Smooth muscle cell (in vitro differentiated cells): Measurements from ENCODE around the gene RCAN3. TPM values are rescaled to one million over a fixed set of nuclear protein-coding genes. Genes with fewer than 3 reads are reported as not detected.
"Not testable (repeated sequence)": the region's sequence is repeated elsewhere in the genome, so short reads cannot be mapped to it uniquely, and the experiment has no call there.

Experiments
- DNase-seq: peaks from one replicate; lab custom pipeline; 2025; ENCODE audit not compliant: unreplicated experiment; lab: John Stamatoyannopoulos, UW
- H2AFZ ChIP-seq: fragments of 200-600 bp; sonication (generic); 2 replicates; pipeline ENCODE4 v1.6.0; 2016; ENCODE audit warnings: antibody characterized with exemption, low read depth, mild to moderate bottlenecking
- H3F3A ChIP-seq: fragments of 200-600 bp; sonication (generic); 2 replicates; pipeline ENCODE4 v1.6.0; 2017; ENCODE audit warnings: antibody characterized with exemption, low read depth
- H3K27ac ChIP-seq: fragments of 200-600 bp; sonication (generic); 2 replicates; pipeline ENCODE4 v1.5.1; 2016; ENCODE audit warnings: low read depth, mild to moderate bottlenecking
- H3K27me3 ChIP-seq: fragments of 200-600 bp; sonication (generic); 2 replicates; pipeline ENCODE4 v1.6.1; 2016; ENCODE audit warnings: low read depth, mild to moderate bottlenecking
- H3K36me3 ChIP-seq: fragments of 200-600 bp; sonication (generic); 2 replicates; pipeline ENCODE4 v1.5.1; 2016; ENCODE audit warnings: low read depth
- H3K4me1 ChIP-seq: fragments of 200-600 bp; sonication (generic); 2 replicates; pipeline ENCODE4 v1.5.1; 2016; ENCODE audit warnings: low read depth
- H3K4me2 ChIP-seq: fragments of 200-600 bp; sonication (generic); 2 replicates; pipeline ENCODE4 v1.6.0; 2016; ENCODE audit warnings: mild to moderate bottlenecking
- H3K4me3 ChIP-seq: fragments of 200-600 bp; sonication (generic); 2 replicates; pipeline ENCODE4 v1.5.1; 2016; ENCODE audit warnings: mild to moderate bottlenecking
- H3K79me2 ChIP-seq: fragments of 200-600 bp; sonication (generic); 2 replicates; pipeline ENCODE4 v1.6.0; 2016; ENCODE audit warnings: low read depth, mild to moderate bottlenecking
- H3K9ac ChIP-seq: fragments of 200-600 bp; sonication (generic); 2 replicates; pipeline ENCODE4 v1.6.0; 2016; ENCODE audit warnings: low read depth
- H3K9me3 ChIP-seq: fragments of 200-600 bp; sonication (generic); replicated peaks from 2 replicates; pipeline ENCODE4 v1.5.1; 2016; ENCODE audit warnings: low read depth
- H4K20me1 ChIP-seq: fragments of 200-600 bp; sonication (generic); 2 replicates; pipeline ENCODE4 v1.6.0; 2016; ENCODE audit warnings: low read depth
- WGBS: methylation state at CpG from one replicate; pipeline ENCODE4 v1.1.7; 2016; ENCODE audit warnings: low lambda C conversion rate; 5-methylcytosine and 5-hydroxymethylcytosine counted together
- polyA plus RNA-seq: library from polyadenylated mRNA; unstranded; fragments of >200 nt; fragmentation: Nextera tagmentation; extraction: Ambion mirVana; gene quantifications from 2 replicates; pipeline ENCODE4 v1.2.1, GENCODE V29; 2016
- total RNA-seq: library from RNA; depleted of rRNA; stranded (reverse); fragments of >200 nt; gene quantifications from 2 replicates; pipeline ENCODE4 v1.2.3, GENCODE V29; 2014
- TF ChIP-seq, protein P1 (sequence below): fragments of 200-600 bp; sonication (generic); IDR thresholded peaks from 2 replicates; pipeline ENCODE4 v1.5.1; 2017; ENCODE audit warnings: borderline replicate concordance, mild to moderate bottlenecking, antibody characterized with exemption; ENCODE audit not compliant: insufficient read depth, poor library complexity, severe bottlenecking

RCAN3 gene
- total and polyA plus RNA-seq, 2 experiments from 2014 or later, result 4.5 to 20.0 TPM

DNA sequence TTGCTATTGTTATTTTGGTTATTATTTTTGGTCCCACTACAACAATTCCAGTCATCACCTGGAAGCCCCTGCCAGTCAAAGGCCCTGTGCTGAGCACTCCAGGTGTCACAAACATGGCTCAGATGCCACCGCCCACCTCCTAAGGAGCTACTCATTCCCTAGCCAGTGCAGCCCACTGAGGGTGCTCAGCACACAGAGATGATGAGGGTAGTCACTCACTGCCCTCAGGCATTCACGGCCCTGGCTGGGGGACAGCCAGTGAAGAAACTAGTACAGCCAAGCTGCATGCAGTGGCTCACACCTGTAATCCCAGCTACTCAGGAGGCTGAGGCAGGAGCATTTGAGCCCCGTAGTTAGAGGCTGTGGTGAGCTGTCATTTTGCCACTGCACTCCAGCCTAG is 44.8 kb upstream of the RCAN3 start:
- H2AFZ ChIP-seq, result no peak overlapping the region
- TF ChIP-seq, protein P1, sequence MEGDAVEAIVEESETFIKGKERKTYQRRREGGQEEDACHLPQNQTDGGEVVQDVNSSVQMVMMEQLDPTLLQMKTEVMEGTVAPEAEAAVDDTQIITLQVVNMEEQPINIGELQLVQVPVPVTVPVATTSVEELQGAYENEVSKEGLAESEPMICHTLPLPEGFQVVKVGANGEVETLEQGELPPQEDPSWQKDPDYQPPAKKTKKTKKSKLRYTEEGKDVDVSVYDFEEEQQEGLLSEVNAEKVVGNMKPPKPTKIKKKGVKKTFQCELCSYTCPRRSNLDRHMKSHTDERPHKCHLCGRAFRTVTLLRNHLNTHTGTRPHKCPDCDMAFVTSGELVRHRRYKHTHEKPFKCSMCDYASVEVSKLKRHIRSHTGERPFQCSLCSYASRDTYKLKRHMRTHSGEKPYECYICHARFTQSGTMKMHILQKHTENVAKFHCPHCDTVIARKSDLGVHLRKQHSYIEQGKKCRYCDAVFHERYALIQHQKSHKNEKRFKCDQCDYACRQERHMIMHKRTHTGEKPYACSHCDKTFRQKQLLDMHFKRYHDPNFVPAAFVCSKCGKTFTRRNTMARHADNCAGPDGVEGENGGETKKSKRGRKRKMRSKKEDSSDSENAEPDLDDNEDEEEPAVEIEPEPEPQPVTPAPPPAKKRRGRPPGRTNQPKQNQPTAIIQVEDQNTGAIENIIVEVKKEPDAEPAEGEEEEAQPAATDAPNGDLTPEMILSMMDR, result no peak
- no peak overlapping the region for H3K27ac ChIP-seq
- H3K4me3 ChIP-seq, result no peak overlapping the region
- no peak overlapping the region for H3K4me2 ChIP-seq
- no peaks in the 10 kb centered on the region for H3K4me1 ChIP-seq
- DNase-seq, result no peak
- no peaks in the 10 kb centered on the region for H3K27me3 ChIP-seq
- no peaks in the 10 kb centered on the region for H3K9me3 ChIP-seq
- H4K20me1 ChIP-seq, result no peaks in the 10 kb centered on the region
- 86% methylated on average over 3 of the region's 3 CpGs for WGBS
- H3K9ac ChIP-seq, result no peak overlapping the region
- H3K79me2 ChIP-seq, result no peaks in the 10 kb centered on the region
- H3F3A ChIP-seq, result no peaks in the 10 kb centered on the region
- H3K36me3 ChIP-seq, result no peaks in the 10 kb centered on the region

- TF ChIP-seq, protein P1, result no peak
- no peaks in the 10 kb centered on the region for H3K9me3 ChIP-seq
- no peaks in the 10 kb centered on the region for H3K79me2 ChIP-seq
- no peaks in the 10 kb centered on the region for H4K20me1 ChIP-seq
- no peaks in the 10 kb centered on the region for H3K27me3 ChIP-seq
- DNase-seq, result no peak
- H3K4me2 ChIP-seq, result no peak overlapping the region
- no peaks in the 10 kb centered on the region for H3F3A ChIP-seq
- 87% methylated on average over 6 of the region's 6 CpGs for WGBS
- H3K36me3 ChIP-seq, result no peaks in the 10 kb centered on the region
- no peak overlapping the region for H3K4me3 ChIP-seq
- no peak overlapping the region for H2AFZ ChIP-seq
- no peak overlapping the region for H3K27ac ChIP-seq
- peaks cover 15% of the 10 kb centered on the region for H3K4me1 ChIP-seq
- H3K9ac ChIP-seq, result no peak overlapping the region
Measured at GRCh38 chr1:24459551-24460266, 42.9 kb upstream of the RCAN3 start.

DNA sequence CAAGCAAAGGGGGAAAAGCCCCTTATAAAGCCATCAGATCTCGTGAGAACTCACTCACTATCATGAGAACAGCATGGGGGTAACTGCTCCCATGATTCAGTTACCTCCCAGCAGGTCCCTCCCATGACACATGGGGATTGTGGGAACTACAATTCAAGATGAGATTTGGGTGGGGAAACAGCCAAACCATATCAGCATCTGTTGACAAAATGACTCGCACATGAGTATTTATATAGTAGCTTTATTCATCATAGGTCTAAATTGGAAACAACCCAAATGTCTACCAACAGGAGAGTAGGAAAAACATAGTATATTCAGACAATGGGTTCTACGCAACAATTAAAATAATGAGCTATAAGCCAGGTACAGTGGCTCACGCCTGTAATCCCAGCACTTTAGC is 40.5 kb upstream of the RCAN3 start:
- 78% methylated on average over 4 of the region's 4 CpGs for WGBS
- not testable (repeated sequence) for H3K36me3 ChIP-seq, H3K4me2 ChIP-seq, H3K9ac ChIP-seq, H4K20me1 ChIP-seq, H3F3A ChIP-seq, H3K27ac ChIP-seq, H3K9me3 ChIP-seq, H2AFZ ChIP-seq, H3K79me2 ChIP-seq, DNase-seq, H3K4me3 ChIP-seq, H3K27me3 ChIP-seq
- H3K4me1 ChIP-seq, result peaks cover 15% of the 10 kb centered on the region

DNA sequence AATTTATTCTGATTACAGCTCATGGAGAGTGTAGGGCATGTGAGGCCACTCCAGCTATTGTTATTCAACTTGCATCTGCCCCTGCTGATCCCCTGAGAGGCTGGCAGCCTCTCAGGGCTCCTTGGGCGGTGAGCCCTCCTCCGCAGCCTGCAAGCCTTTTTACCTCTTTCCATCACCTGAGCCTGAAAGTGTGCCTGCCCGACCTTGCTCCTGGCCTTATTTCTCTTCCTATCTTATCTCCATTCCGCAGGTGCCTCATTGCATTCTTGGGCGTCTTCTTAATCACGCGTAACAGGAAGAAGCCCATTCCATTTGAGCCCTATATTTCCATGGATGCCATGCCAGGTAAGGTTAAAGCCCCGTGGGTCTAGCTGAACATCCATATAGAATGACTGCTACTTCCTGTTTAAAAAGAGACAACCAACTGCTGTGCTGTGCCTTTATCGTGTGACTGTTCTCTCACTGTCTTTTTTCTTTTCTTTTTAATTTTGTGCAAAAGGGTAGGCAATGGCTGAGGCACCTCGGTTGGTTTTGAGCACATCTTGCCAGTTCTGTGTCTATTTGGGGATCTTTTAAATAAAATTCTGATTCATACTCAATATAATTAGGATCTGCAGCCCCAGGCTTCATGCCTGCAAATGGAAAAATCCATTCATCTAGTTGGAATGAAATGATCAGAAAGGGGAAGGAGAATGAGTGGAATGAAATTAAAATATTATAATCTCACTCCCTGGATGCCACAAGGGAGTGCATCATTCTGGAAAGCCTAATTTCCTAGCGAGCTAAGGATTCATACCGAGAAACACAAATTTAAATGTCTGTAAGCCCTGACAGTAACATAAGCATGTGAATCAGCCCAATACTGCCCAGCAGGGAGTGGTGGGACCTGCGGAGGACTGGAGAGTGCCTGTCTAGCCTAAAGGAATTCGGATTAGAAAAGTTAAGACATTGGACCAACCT is 38.6 kb upstream of the RCAN3 start:
- Histone ChIP-seq H3K27me3 (no peaks in the 10 kb centered on the region), H2AFZ (no peak overlapping the region), H3F3A (no peaks in the 10 kb centered on the region), H4K20me1 (no peaks in the 10 kb centered on the region), H3K36me3 (no peaks in the 10 kb centered on the region), H3K4me3 (no peak overlapping the region), H3K9ac (no peak overlapping the region), H3K9me3 (no peaks in the 10 kb centered on the region), H3K27ac (no peak overlapping the region), H3K79me2 (no peaks in the 10 kb centered on the region), H3K4me1 (peaks cover 15% of the 10 kb centered on the region), H3K4me2 (no peak overlapping the region)
- no peak for DNase-seq
- TF ChIP-seq, protein P1, result no peak
- 29% methylated on average over 14 of the region's 14 CpGs for WGBS
